Nephron (organoid): Measurements from ENCODE around the gene BTBD9.

Experiments
- H3K27ac Mint-ChIP-seq, 3 experiments: 2 replicates each; pipeline ENCODE4 v1.8.0; 2020; ENCODE audit warnings: mixed read lengths in 3 of 3, mild to moderate bottlenecking in 2 of 3, moderate library complexity in 1 of 3
- H3K27me3 Mint-ChIP-seq: 2 replicates; pipeline ENCODE4 v1.8.0; 2021; ENCODE audit warnings: low read depth, mild to moderate bottlenecking, moderate library complexity, mixed read lengths
- H3K36me3 Mint-ChIP-seq: 2 replicates; pipeline ENCODE4 v1.8.0; 2020; ENCODE audit warnings: low read depth, mixed read lengths
- H3K4me1 Mint-ChIP-seq: 2 replicates; pipeline ENCODE4 v1.8.0; 2020; ENCODE audit warnings: mixed read lengths
- H3K4me3 Mint-ChIP-seq, 3 experiments: 2 replicates each; pipeline ENCODE4 v1.8.0; 2020; ENCODE audit warnings: mild to moderate bottlenecking in 3 of 3, mixed read lengths in 3 of 3, moderate library complexity in 2 of 3
- H3K9me3 Mint-ChIP-seq: 2 replicates; pipeline ENCODE4 v1.8.0; 2020; ENCODE audit warnings: mixed read lengths
- CTCF ChIP-seq, 3 experiments: fragments of 200-600 bp; sonication (generic); IDR thresholded peaks; one replicate each; pipeline ENCODE4 v1.5.0; 2021; ENCODE audit warnings: antibody characterized with exemption in 3 of 3; ENCODE audit not compliant: unreplicated experiment in 3 of 3

The BTBD9 gene

DNA sequence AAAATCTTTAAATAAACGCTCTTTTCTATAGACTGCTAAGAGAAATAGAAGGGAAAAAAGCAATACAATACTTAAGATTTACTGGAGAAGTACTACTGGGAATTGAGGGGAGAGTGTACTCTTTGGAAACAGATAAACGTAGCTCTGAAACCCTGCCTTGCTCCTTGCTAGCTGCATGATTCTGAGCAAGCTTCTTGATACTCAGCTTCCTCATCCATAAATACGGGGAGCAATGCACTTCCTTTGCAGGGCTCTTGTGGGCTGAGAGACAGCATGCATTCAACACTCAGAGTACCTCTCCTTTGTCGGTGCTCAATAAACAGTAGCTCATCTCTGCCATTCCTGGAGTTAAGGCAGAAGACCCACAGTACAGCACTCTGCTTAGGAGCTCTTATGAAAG is 159.7 kb downstream of the BTBD9 start:
- Mint-ChIP-seq H3K9me3 (no peaks in the 10 kb centered on the region), H3K36me3 (no peaks in the 10 kb centered on the region), H3K27ac (no peak overlapping the region), H3K4me1 (no peaks in the 10 kb centered on the region), H3K27me3 (no peaks in the 10 kb centered on the region), H3K4me3 (no peak overlapping the region)
- TF ChIP-seq CTCF (IDR thresholded peaks at IDR 0.05; ENCODE audit: unreplicated experiment in 3 of 3): no peak

DNA sequence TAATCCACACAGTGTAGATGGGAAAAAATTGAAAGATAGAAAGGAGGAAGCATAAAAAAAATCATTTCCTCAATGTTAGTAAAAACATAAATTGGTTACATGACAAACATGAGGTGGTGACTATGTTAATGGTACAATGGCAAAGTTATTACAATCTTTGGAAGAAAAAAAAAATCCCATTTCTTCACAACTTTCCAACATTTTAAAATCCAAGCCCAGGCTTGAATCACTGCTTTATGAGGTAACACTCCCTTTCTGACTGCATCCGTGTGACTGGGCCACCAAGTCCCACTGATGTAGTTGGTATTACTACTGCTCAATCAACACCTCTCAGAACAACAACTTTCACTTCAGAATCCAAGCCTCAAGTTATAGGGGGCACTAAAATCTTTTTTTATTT is 160.4 kb downstream of the BTBD9 start:
- TF ChIP-seq CTCF (IDR thresholded peaks at IDR 0.05; ENCODE audit: unreplicated experiment in 3 of 3): no peak
- Mint-ChIP-seq H3K27ac (no peak overlapping the region), H3K27me3 (no peaks in the 10 kb centered on the region), H3K36me3 (no peaks in the 10 kb centered on the region), H3K4me3 (no peak overlapping the region), H3K4me1 (no peaks in the 10 kb centered on the region), H3K9me3 (no peaks in the 10 kb centered on the region)

- Mint-ChIP-seq H3K9me3 (no peaks in the 10 kb centered on the region), H3K4me1 (no peaks in the 10 kb centered on the region), H3K27ac (no peak overlapping the region), H3K27me3 (no peaks in the 10 kb centered on the region), H3K36me3 (no peaks in the 10 kb centered on the region), H3K4me3 (no peak overlapping the region)
- TF ChIP-seq CTCF (IDR thresholded peaks at IDR 0.05; ENCODE audit: unreplicated experiment in 3 of 3): no peak
These were observed 162.0 kb downstream of the BTBD9 start for GRCh38 chr6:38477680-38478260.

GRCh38 chr6:38476888-38477287 is 162.8 kb downstream of the BTBD9 start:
- Mint-ChIP-seq H3K27me3 (no peaks in the 10 kb centered on the region), H3K9me3 (no peaks in the 10 kb centered on the region), H3K4me1 (no peaks in the 10 kb centered on the region), H3K4me3 (no peak overlapping the region), H3K27ac (no peak overlapping the region), H3K36me3 (no peaks in the 10 kb centered on the region)
- TF ChIP-seq CTCF (IDR thresholded peaks at IDR 0.05; ENCODE audit: unreplicated experiment in 3 of 3): no peak

DNA sequence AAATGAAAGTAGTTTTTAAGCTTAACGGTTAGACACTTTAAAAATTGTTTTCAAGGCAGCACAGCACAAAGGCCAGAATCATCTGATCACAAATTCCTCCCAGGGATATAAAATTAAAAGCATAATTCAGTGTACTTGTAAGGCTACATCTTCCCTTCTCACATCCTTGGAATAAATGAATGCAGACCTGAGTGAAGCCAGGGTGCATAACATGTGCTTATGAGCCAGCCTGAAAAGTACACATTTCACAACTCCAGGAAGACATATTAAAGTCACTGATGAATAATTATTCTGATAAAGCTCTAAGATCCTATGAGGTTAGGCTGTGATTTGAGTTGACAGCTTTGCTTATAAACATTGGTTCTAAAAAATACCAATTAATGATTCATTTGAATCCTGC is 163.6 kb downstream of the BTBD9 start:
- H3K4me1 Mint-ChIP-seq: no peaks in the 10 kb centered on the region
- TF ChIP-seq CTCF (IDR thresholded peaks at IDR 0.05; ENCODE audit: unreplicated experiment in 3 of 3): no peak
- no peaks in the 10 kb centered on the region for H3K9me3 Mint-ChIP-seq
- no peak overlapping the region for H3K4me3 Mint-ChIP-seq
- no peaks in the 10 kb centered on the region for H3K36me3 Mint-ChIP-seq
- H3K27me3 Mint-ChIP-seq: no peaks in the 10 kb centered on the region
- no peak overlapping the region for H3K27ac Mint-ChIP-seq

GRCh38 chr6:38470548-38470947 is 169.2 kb downstream of the BTBD9 start:
- Mint-ChIP-seq H3K36me3 (no peaks in the 10 kb centered on the region), H3K9me3 (no peaks in the 10 kb centered on the region), H3K27ac (no peak overlapping the region), H3K4me3 (no peak overlapping the region), H3K4me1 (no peaks in the 10 kb centered on the region), H3K27me3 (no peaks in the 10 kb centered on the region)
- TF ChIP-seq CTCF (IDR thresholded peaks at IDR 0.05; ENCODE audit: unreplicated experiment in 3 of 3): no peak
